Caco-2 (cell line): ENCODE measurements around the gene TBL1X. TPM values are rescaled to one million over a fixed set of nuclear protein-coding genes. Genes with fewer than 3 reads are reported as not detected.

ENCODE experiments used
- BruUV-seq: library from RNA; stranded (reverse); fragments of 400-500 nt; replicated peaks from 2 replicates; lab custom pipeline; 2021; lab: Mats Ljungman, UMichigan
- CTCF ChIA-PET: fragments of 300-600 bp; sonication (Branson Sonifier 250); formaldehyde crosslinking; loops from one replicate; lab custom pipeline; 2022; ENCODE audit warnings: antibody characterized with exemption; lab: Charles Lee
- POLR2A ChIA-PET: fragments of 300-600 bp; sonication (Branson Sonifier 250); formaldehyde crosslinking; loops from one replicate; lab custom pipeline; 2022; ENCODE audit warnings: antibody characterized with exemption; lab: Charles Lee
- DNase-seq, 2 experiments: peaks; one replicate each; pipeline versions ENCODE4 v3.0.0 to v3.0.0-alpha.2; 2020 to 2022
- H3K27me3 ChIP-seq: replicated peaks from 2 replicates; pipeline ENCODE4 v1.6.0; 2011; ENCODE audit warnings: low read length; ENCODE audit not compliant: control insufficient read depth, insufficient read depth
- H3K36me3 ChIP-seq: 2 replicates; pipeline ENCODE4 v1.5.1; 2011; ENCODE audit warnings: low read length; ENCODE audit not compliant: control insufficient read depth, insufficient read depth
- H3K4me1 ChIP-seq: fragments of 250-450 bp; sonication (Bioruptor Pico); 2 replicates; pipeline ENCODE4 v1.5.1; 2020; ENCODE audit warnings: mild to moderate bottlenecking
- H3K4me3 ChIP-seq: 2 replicates; pipeline ENCODE4 v1.5.1; 2011; ENCODE audit warnings: low read depth, mild to moderate bottlenecking, control low read depth, low read length
- H3K9me3 ChIP-seq: fragments of 250-450 bp; sonication (Bioruptor Pico); 2 replicates; pipeline ENCODE4 v1.5.1; 2020; ENCODE audit warnings: mild to moderate bottlenecking, moderate library complexity
- H3K27ac Mint-ChIP-seq: one replicate; pipeline ENCODE4 v1.8.0; 2022; ENCODE audit warnings: mixed read lengths; ENCODE audit not compliant: unreplicated experiment
- H3K27me3 Mint-ChIP-seq: one replicate; pipeline ENCODE4 v1.8.0; 2022; ENCODE audit warnings: mixed read lengths; ENCODE audit not compliant: insufficient read depth, unreplicated experiment
- H3K36me3 Mint-ChIP-seq: one replicate; pipeline ENCODE4 v1.8.0; 2022; ENCODE audit warnings: mild to moderate bottlenecking, mixed read lengths; ENCODE audit not compliant: insufficient read depth, unreplicated experiment
- H3K4me1 Mint-ChIP-seq: one replicate; pipeline ENCODE4 v1.8.0; 2022; ENCODE audit warnings: low read depth, mixed read lengths; ENCODE audit not compliant: unreplicated experiment
- H3K4me3 Mint-ChIP-seq: one replicate; pipeline ENCODE4 v1.8.0; 2022; ENCODE audit warnings: mild to moderate bottlenecking, moderate library complexity, mixed read lengths; ENCODE audit not compliant: unreplicated experiment
- H3K9me3 Mint-ChIP-seq: one replicate; pipeline ENCODE4 v1.8.0; 2022; ENCODE audit warnings: mixed read lengths; ENCODE audit not compliant: unreplicated experiment
- intact Hi-C: fragments of 100-400 bp; cut with micrococcal nuclease; formaldehyde crosslinking; loops from one replicate; pipeline ENCODE4 v1.10.0; 2022; ENCODE audit not compliant: unreplicated experiment
- total RNA-seq: library from RNA; stranded (reverse); gene quantifications from 2 replicates; pipeline ENCODE4 v1.2.3, GENCODE V29; 2022
- TF ChIP-seq, protein P1 (sequence below), 2 experiments: fragments of 200-600 bp in 1 of 2; IDR thresholded peaks; 1 replicate in 1 of 2; 2 replicates in 1 of 2; pipeline versions ENCODE4 v1.5.1 to v1.8.0; 2011 to 2022; ENCODE audit warnings: antibody characterized with exemption in 1 of 2, control low read depth in 1 of 2, inconsistent platforms in 1 of 2, low read depth in 1 of 2, low read length in 1 of 2, mild to moderate bottlenecking in 1 of 2, moderate library complexity in 1 of 2; ENCODE audit not compliant: insufficient read depth in 1 of 2, severe bottlenecking in 1 of 2, unreplicated experiment in 1 of 2

Gene TBL1X
- total RNA-seq, 1 experiment from 2014 or later: 84.2 TPM

- H3K4me1 Mint-ChIP-seq: peaks cover 17% of the 10 kb centered on the region
- intact Hi-C loops: no loop called here
- Histone ChIP-seq H3K36me3 (no peaks in the 10 kb centered on the region; the same call in 1 of the 2 replicates), H3K27me3 (no peaks in the 10 kb centered on the region), H3K9me3 (no peaks in the 10 kb centered on the region), H3K4me3 (no peak overlapping the region), H3K4me1 (no peaks in the 10 kb centered on the region)
- peaks cover 28% of the 10 kb centered on the region for H3K36me3 Mint-ChIP-seq
- ChIA-PET POLR2A (no interaction called here), CTCF (no interaction called here)
- no peak overlapping the region for H3K4me3 Mint-ChIP-seq
- BruUV-seq: no TSS peak
- TF ChIP-seq, protein P1, sequence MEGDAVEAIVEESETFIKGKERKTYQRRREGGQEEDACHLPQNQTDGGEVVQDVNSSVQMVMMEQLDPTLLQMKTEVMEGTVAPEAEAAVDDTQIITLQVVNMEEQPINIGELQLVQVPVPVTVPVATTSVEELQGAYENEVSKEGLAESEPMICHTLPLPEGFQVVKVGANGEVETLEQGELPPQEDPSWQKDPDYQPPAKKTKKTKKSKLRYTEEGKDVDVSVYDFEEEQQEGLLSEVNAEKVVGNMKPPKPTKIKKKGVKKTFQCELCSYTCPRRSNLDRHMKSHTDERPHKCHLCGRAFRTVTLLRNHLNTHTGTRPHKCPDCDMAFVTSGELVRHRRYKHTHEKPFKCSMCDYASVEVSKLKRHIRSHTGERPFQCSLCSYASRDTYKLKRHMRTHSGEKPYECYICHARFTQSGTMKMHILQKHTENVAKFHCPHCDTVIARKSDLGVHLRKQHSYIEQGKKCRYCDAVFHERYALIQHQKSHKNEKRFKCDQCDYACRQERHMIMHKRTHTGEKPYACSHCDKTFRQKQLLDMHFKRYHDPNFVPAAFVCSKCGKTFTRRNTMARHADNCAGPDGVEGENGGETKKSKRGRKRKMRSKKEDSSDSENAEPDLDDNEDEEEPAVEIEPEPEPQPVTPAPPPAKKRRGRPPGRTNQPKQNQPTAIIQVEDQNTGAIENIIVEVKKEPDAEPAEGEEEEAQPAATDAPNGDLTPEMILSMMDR (IDR thresholded peaks at IDR 0.05; ENCODE audit: insufficient read depth in 1 of 2, low read depth in 1 of 2, low read length in 1 of 2, severe bottlenecking in 1 of 2, unreplicated experiment in 1 of 2): no peak
- no peak for DNase-seq
- no peak overlapping the region for H3K27ac Mint-ChIP-seq
- H3K27me3 Mint-ChIP-seq: no peaks in the 10 kb centered on the region
- H3K9me3 Mint-ChIP-seq: no peaks in the 10 kb centered on the region
These were observed 95.4 kb downstream of the TBL1X start for GRCh38 chrX:9560219-9560618.

GRCh38 chrX:9561199-9561598, 96.3 kb downstream of the TBL1X start:
- no peaks in the 10 kb centered on the region for H3K4me1 ChIP-seq
- H3K9me3 ChIP-seq: no peaks in the 10 kb centered on the region
- no peak overlapping the region for H3K4me3 ChIP-seq
- ChIA-PET CTCF (no interaction called here), POLR2A (no interaction called here)
- no peak overlapping the region for H3K4me3 Mint-ChIP-seq
- TF ChIP-seq, protein P1 (IDR thresholded peaks at IDR 0.05; ENCODE audit: insufficient read depth in 1 of 2, low read depth in 1 of 2, low read length in 1 of 2, severe bottlenecking in 1 of 2, unreplicated experiment in 1 of 2): no peak
- H3K36me3 ChIP-seq: no peaks in the 10 kb centered on the region; the same call in 1 of the 2 replicates
- BruUV-seq: no TSS peak
- H3K36me3 Mint-ChIP-seq: peaks cover 28% of the 10 kb centered on the region
- peaks cover 17% of the 10 kb centered on the region for H3K4me1 Mint-ChIP-seq
- H3K9me3 Mint-ChIP-seq: no peaks in the 10 kb centered on the region
- intact Hi-C loops: no loop called here
- DNase-seq: no peak
- H3K27me3 ChIP-seq: no peaks in the 10 kb centered on the region
- peak overlapping the region; percentile 9 for H3K27ac Mint-ChIP-seq
- no peaks in the 10 kb centered on the region for H3K27me3 Mint-ChIP-seq

DNA sequence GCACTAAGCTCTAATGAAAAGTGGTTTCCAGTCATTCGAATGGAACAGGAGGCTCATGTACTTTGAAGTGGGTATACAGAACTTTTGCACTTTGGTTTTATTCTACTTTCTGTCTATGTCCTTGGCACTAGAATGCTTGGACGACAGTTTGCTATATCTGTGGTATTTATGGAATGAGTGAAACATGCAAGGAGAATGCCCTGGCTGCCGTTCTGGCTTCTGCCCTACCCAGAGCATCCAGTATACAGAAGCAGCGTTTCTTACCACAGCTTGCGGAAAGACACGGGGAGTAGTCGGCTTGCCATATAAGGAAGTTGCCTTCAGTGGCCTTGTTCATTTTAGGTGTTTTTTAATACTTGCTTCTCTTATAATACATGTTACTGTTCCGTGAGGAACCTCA, 98.0 kb downstream of the TBL1X start:
- H3K4me3 ChIP-seq: no peak overlapping the region
- Mint-ChIP-seq H3K4me3 (no peak overlapping the region), H3K27me3 (no peaks in the 10 kb centered on the region), H3K36me3 (peaks cover 12% of the 10 kb centered on the region), H3K27ac (no peak overlapping the region), H3K4me1 (peaks cover 6% of the 10 kb centered on the region), H3K9me3 (no peaks in the 10 kb centered on the region)
- H3K9me3 ChIP-seq: no peaks in the 10 kb centered on the region
- POLR2A ChIA-PET: no interaction called here
- no peaks in the 10 kb centered on the region; the same call in 1 of the 2 replicates for H3K36me3 ChIP-seq
- H3K4me1 ChIP-seq: no peaks in the 10 kb centered on the region
- BruUV-seq: no TSS peak
- TF ChIP-seq, protein P1 (IDR thresholded peaks at IDR 0.05; ENCODE audit: insufficient read depth in 1 of 2, low read depth in 1 of 2, low read length in 1 of 2, severe bottlenecking in 1 of 2, unreplicated experiment in 1 of 2): no peak
- DNase-seq: peak in 1 of 2 experiments; percentile 32
- no peaks in the 10 kb centered on the region for H3K27me3 ChIP-seq
- intact Hi-C loops: no loop called here
- CTCF ChIA-PET: no interaction called here
